Measurements from ENCODE around the gene ST6GALNAC2. TPM values are rescaled to one million over a fixed set of nuclear protein-coding genes. Genes with fewer than 3 reads are reported as not detected.

The ST6GALNAC2 gene
- total RNA-seq, 1 experiment from 2014 or later = 23.0 TPM

DNA sequence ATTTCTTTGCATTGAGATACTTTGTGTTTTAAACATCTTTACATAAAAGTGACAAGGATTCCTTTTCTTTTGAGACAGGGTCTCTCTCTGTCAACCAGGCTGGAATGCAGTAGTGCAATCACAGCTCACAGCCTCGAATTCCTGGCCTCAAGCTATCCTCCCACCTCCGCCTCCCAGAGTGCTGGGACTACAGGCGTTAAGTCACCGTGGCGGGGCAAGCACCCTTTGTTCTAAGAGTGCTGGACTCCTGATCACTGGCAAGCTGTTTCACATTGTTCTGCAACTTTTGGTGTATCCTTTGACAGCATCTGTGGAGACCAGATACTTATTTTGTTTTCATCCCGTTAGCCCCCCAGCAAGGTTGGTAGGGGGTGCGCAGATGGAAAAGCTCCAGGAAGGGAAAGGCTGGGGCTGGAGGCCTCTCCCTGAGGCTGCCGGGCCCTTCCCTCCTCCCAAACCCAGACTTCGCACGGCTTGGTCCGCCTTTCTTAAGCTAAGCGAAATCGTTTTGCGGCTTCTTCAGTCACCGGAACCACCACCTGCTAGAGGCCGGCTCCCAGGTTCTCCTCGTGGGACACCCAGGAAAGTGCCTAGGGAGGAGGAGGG lies 1.1 kb downstream of the ST6GALNAC2 start:
- intact Hi-C loops (cut with micrococcal nuclease; ENCODE audit: unreplicated experiment) (no loop called here), in situ Hi-C loops (cut with HindIII; ENCODE audit: low pct_unique_long_range_greater_than_20kb, low sequenced_read_pairs) (no loop called here)
- BruUV-seq (replicated peaks) = no TSS peak
- peaks cover 21% of the 10 kb centered on the region for H3K4me1 ChIP-seq (ENCODE audit: control insufficient read depth, insufficient read depth, low read length)
- H3K27me3 ChIP-seq (ENCODE audit: control insufficient read depth, insufficient read depth, low read length) = no peaks in the 10 kb centered on the region
- peak overlapping the region; percentile 73 to 85 for H3K4me3 ChIP-seq (ENCODE audit: low read depth in 2 of 2, low read length in 2 of 2)
- H3K9me3 ChIP-seq (ENCODE audit: control insufficient read depth, insufficient read depth, low read depth, low read length) = no peaks in the 10 kb centered on the region
- TF ChIP-seq SIN3A (IDR thresholded peaks at IDR 0.05; ENCODE audit: borderline replicate concordance, insufficient read depth, low read depth, low read length) = no peak
- TF ChIP-seq TCF7L2 (IDR thresholded peaks at IDR 0.05; ENCODE audit: low read depth, low read length) = no peak
- no peak for TF ChIP-seq POLR2AphosphoS5 (IDR thresholded peaks at IDR 0.05; ENCODE audit: low read depth, low read length)
- TF ChIP-seq, protein P1, sequence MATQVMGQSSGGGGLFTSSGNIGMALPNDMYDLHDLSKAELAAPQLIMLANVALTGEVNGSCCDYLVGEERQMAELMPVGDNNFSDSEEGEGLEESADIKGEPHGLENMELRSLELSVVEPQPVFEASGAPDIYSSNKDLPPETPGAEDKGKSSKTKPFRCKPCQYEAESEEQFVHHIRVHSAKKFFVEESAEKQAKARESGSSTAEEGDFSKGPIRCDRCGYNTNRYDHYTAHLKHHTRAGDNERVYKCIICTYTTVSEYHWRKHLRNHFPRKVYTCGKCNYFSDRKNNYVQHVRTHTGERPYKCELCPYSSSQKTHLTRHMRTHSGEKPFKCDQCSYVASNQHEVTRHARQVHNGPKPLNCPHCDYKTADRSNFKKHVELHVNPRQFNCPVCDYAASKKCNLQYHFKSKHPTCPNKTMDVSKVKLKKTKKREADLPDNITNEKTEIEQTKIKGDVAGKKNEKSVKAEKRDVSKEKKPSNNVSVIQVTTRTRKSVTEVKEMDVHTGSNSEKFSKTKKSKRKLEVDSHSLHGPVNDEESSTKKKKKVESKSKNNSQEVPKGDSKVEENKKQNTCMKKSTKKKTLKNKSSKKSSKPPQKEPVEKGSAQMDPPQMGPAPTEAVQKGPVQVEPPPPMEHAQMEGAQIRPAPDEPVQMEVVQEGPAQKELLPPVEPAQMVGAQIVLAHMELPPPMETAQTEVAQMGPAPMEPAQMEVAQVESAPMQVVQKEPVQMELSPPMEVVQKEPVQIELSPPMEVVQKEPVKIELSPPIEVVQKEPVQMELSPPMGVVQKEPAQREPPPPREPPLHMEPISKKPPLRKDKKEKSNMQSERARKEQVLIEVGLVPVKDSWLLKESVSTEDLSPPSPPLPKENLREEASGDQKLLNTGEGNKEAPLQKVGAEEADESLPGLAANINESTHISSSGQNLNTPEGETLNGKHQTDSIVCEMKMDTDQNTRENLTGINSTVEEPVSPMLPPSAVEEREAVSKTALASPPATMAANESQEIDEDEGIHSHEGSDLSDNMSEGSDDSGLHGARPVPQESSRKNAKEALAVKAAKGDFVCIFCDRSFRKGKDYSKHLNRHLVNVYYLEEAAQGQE (IDR thresholded peaks at IDR 0.05; ENCODE audit: insufficient read depth in 1 of 2, low read depth in 2 of 2, low read length in 1 of 2) = no peak
- TF ChIP-seq, protein P2, sequence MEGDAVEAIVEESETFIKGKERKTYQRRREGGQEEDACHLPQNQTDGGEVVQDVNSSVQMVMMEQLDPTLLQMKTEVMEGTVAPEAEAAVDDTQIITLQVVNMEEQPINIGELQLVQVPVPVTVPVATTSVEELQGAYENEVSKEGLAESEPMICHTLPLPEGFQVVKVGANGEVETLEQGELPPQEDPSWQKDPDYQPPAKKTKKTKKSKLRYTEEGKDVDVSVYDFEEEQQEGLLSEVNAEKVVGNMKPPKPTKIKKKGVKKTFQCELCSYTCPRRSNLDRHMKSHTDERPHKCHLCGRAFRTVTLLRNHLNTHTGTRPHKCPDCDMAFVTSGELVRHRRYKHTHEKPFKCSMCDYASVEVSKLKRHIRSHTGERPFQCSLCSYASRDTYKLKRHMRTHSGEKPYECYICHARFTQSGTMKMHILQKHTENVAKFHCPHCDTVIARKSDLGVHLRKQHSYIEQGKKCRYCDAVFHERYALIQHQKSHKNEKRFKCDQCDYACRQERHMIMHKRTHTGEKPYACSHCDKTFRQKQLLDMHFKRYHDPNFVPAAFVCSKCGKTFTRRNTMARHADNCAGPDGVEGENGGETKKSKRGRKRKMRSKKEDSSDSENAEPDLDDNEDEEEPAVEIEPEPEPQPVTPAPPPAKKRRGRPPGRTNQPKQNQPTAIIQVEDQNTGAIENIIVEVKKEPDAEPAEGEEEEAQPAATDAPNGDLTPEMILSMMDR (IDR thresholded peaks at IDR 0.05) = no peak
- H3K36me3 ChIP-seq (ENCODE audit: control insufficient read depth, insufficient read depth, low read length) = no peaks in the 10 kb centered on the region
- ChIA-PET CTCF (interaction anchor here (0.5 to 1.3 kb wide), 4 partner anchors 15 to 257 kb away, joined by 3 to 7 read pairs (median 4); a partner anchor contains a TSS), POLR2A (interaction anchor here (0.7 kb wide), 1 partner anchor 28 kb away, joined by 3 read pairs; no protein-coding TSS in a partner anchor)
- no peak for DNase-seq (ENCODE audit: low read depth, low spot score)
- ATAC-seq = peak; percentile 39
- peak overlapping the region; percentile 88 for H3K27ac ChIP-seq (ENCODE audit: low read length)

DNA sequence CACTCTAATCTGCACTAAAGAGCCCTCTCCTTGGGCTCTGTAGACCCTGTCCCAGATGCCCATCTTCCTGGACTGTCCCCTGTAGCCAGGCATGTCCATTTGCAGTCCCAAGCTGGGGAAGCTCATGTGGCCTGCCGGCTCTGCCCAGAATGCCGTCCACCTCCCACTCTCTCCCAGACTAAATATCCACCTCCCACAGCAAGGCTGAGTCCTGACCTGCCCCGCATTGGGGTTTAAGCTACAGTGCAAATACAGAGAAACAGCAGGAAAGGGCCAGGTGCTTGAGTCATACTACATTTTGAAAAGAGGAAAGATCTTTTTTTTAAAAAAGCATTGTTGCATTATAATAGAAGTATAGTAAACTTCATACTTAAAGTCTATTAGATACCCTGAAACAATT lies 3.0 kb downstream of the ST6GALNAC2 start:
- no peaks in the 10 kb centered on the region for H3K9me3 ChIP-seq (ENCODE audit: control insufficient read depth, insufficient read depth, low read depth, low read length)
- intact Hi-C loops (cut with micrococcal nuclease; ENCODE audit: unreplicated experiment) = no loop called here
- H3K36me3 ChIP-seq (ENCODE audit: control insufficient read depth, insufficient read depth, low read length) = no peaks in the 10 kb centered on the region
- CTCF ChIA-PET = interaction anchor here (1.2 kb wide), 1 partner anchor 43 kb away, joined by 4 read pairs; no protein-coding TSS in a partner anchor
- no peaks in the 10 kb centered on the region for H3K27me3 ChIP-seq (ENCODE audit: control insufficient read depth, insufficient read depth, low read length)
- peaks cover 21% of the 10 kb centered on the region for H3K4me1 ChIP-seq (ENCODE audit: control insufficient read depth, insufficient read depth, low read length)
- POLR2A ChIA-PET = interaction anchor here (0.6 to 1.4 kb wide), 4 partner anchors 15 to 212 kb away, joined by 3 to 5 read pairs (median 4); no protein-coding TSS in a partner anchor
- DNase-seq (ENCODE audit: low read depth, low spot score) = no peak
- in situ Hi-C loops (cut with HindIII; ENCODE audit: low pct_unique_long_range_greater_than_20kb, low sequenced_read_pairs) = no loop called here
- TF ChIP-seq, protein P1 (IDR thresholded peaks at IDR 0.05; ENCODE audit: insufficient read depth in 1 of 2, low read depth in 2 of 2, low read length in 1 of 2) = no peak
- TF ChIP-seq SIN3A (IDR thresholded peaks at IDR 0.05; ENCODE audit: borderline replicate concordance, insufficient read depth, low read depth, low read length) (no peak), POLR2AphosphoS5 (IDR thresholded peaks at IDR 0.05; ENCODE audit: low read depth, low read length) (no peak), TCF7L2 (IDR thresholded peaks at IDR 0.05; ENCODE audit: low read depth, low read length) (no peak)
- TF ChIP-seq, protein P2 (IDR thresholded peaks at IDR 0.05) = no peak
- H3K4me3 ChIP-seq (ENCODE audit: low read depth in 2 of 2, low read length in 2 of 2) = no peak overlapping the region
- BruUV-seq (replicated peaks) = no TSS peak
- no peak for ATAC-seq
- peak overlapping the region; percentile 34 for H3K27ac ChIP-seq (ENCODE audit: low read length)

All from Panc1 (cell line).